NCI-H2171 treated with DMSO at 0.1 percent for 48 hours (cell line): ENCODE measurements around the gene UBE2K.
"Not testable (repeated sequence)": the region's sequence is repeated elsewhere in the genome, so short reads cannot be mapped to it uniquely, and the experiment has no call there.

Experiments used
- DNase-seq: peaks from one replicate; lab custom pipeline; 2025; lab: John Stamatoyannopoulos, UW

UBE2K gene

GRCh38 chr4:39697740-39698423, at the start of gene UBE2K:
Gene UBE2K, plus strand, starts transcription at chr4:39698136. Its CDS starts 192 bp downstream, at chr4:39698328.
- DNase-seq, result peak; percentile 55

GRCh38 chr4:39648213-39648612, 49.7 kb upstream of the UBE2K start:
- no peak for DNase-seq

- peak; percentile 12 for DNase-seq
Measured at GRCh38 chr4:39648827-39649558, 48.9 kb upstream of the UBE2K start.

- no peak for DNase-seq
Measured at GRCh38 chr4:39649639-39650265, 48.2 kb upstream of the UBE2K start.

GRCh38 chr4:39651586-39651985, 46.4 kb upstream of the UBE2K start:
- DNase-seq, result not testable (repeated sequence)

- no peak for DNase-seq
Measured at GRCh38 chr4:39655211-39655610, 42.7 kb upstream of the UBE2K start.

- DNase-seq, result no peak
Measured at GRCh38 chr4:39655876-39656275, 42.1 kb upstream of the UBE2K start.

- DNase-seq, result not testable (repeated sequence)
Measured at GRCh38 chr4:39656638-39657037, 41.3 kb upstream of the UBE2K start.

GRCh38 chr4:39657465-39657864, 40.5 kb upstream of the UBE2K start:
- no peak for DNase-seq

- DNase-seq, result no peak
Measured at GRCh38 chr4:39658756-39659155, 39.2 kb upstream of the UBE2K start.

GRCh38 chr4:39660045-39660444, 37.9 kb upstream of the UBE2K start:
- DNase-seq, result no peak

- no peak for DNase-seq
Measured at GRCh38 chr4:39660757-39661156, 37.2 kb upstream of the UBE2K start.

- DNase-seq, result no peak
Measured at GRCh38 chr4:39662683-39663082, 35.3 kb upstream of the UBE2K start.

GRCh38 chr4:39664828-39665731, 32.9 kb upstream of the UBE2K start:
- DNase-seq, result no peak

- no peak for DNase-seq
Measured at GRCh38 chr4:39667706-39668105, 30.2 kb upstream of the UBE2K start.

GRCh38 chr4:39668887-39669286, 29.0 kb upstream of the UBE2K start:
- no peak for DNase-seq

GRCh38 chr4:39670296-39670695, 27.6 kb upstream of the UBE2K start:
- not testable (repeated sequence) for DNase-seq

GRCh38 chr4:39675681-39676080, 22.3 kb upstream of the UBE2K start:
- not testable (repeated sequence) for DNase-seq

- not testable (repeated sequence) for DNase-seq
Measured at GRCh38 chr4:39681003-39681402, 16.9 kb upstream of the UBE2K start.

- no peak for DNase-seq
Measured at GRCh38 chr4:39682138-39682537, 15.8 kb upstream of the UBE2K start.

GRCh38 chr4:39685990-39686389, 11.9 kb upstream of the UBE2K start:
- no peak for DNase-seq

- no peak for DNase-seq
Measured at GRCh38 chr4:39687014-39687413, 10.9 kb upstream of the UBE2K start.
